Measurements from ENCODE around the gene PHLDB2. TPM values are rescaled to one million over a fixed set of nuclear protein-coding genes. Genes with fewer than 3 reads are reported as not detected.

PHLDB2 gene
- total RNA-seq, 1 experiment from 2014 or later: not detected

- peak; percentile 32 for DNase-seq (ENCODE audit: low spot score)
- in situ Hi-C loops (cut with HindIII; ENCODE audit: low sequenced_read_pairs): no loop called here
Observed at GRCh38 chr3:112003321-112004080, 144.4 kb downstream of the PHLDB2 start.

DNA sequence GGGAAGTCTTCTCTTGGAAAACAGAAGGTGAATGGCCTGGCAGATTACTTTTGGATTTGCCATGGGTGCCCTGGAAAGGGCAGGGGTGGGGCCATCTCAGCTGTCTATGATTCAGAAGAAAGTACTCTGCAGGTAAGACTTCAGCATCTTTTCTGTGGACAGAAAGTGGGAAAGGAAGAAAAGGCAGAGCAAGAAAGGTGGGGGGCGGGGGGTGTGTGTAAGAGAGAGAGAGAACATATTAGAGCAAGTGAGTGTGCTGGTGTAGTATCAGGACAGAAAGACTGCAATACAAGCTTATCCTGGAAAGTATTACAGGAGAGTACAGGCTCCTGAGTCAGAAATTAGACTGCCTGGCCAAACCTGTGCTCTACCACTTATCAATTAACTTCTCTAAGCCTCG lies 145.1 kb downstream of the PHLDB2 start:
- in situ Hi-C loops (cut with HindIII; ENCODE audit: low sequenced_read_pairs): no loop called here
- no peak for DNase-seq (ENCODE audit: low spot score)

DNA sequence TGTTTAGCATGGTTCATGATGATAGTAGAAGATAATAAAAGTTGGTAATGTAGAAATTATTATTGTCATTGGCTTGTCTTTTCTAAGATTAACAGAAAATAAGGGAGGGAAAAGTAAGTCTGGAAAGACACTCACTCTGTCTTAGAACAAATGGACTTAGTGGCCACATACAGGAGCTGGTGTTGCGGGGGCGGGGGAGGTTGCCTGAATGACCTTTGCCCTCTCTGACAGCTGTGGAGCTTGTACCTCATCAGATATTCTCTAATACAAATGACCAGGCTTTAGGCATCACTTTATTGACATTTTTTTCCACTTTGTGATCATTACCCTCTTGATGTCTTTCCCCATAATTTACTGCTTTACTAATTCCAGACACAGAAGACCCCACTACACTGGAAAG lies 145.6 kb downstream of the PHLDB2 start:
- DNase-seq (ENCODE audit: low spot score): no peak
- in situ Hi-C loops (cut with HindIII; ENCODE audit: low sequenced_read_pairs): no loop called here

DNA sequence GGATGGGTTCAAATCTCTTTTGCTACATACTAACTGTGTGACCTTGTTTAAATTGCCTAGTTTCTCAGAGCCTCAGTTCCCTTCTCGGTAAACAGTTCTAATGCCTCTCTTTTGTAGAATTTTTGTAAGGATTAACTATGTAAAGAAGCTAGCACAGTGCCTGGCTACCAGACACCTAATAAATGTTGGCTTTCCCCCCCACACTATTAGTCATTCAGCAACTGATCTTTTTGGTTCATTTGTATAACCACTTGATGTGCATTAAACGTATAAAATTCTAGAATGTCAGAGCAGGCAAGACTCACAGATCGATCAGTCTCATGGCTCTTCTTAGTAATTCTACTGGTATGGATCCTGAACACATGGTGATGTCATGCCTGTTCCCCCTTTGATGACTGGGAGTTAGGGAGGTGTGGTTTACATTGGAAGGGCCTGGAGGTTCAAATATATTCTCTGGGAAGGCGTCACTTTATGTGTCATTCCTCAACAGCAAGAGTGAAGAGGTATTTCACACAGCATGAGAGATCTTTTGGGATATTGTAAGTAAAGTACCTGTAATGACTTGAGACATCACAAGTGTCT lies 146.1 kb downstream of the PHLDB2 start:
- in situ Hi-C loops (cut with HindIII; ENCODE audit: low sequenced_read_pairs): no loop called here
- DNase-seq (ENCODE audit: low spot score): no peak

- in situ Hi-C loops (cut with HindIII; ENCODE audit: low sequenced_read_pairs): no loop called here
- DNase-seq (ENCODE audit: low spot score): peak; percentile 41
Observed at GRCh38 chr3:112007633-112008032, 148.6 kb downstream of the PHLDB2 start.

DNA sequence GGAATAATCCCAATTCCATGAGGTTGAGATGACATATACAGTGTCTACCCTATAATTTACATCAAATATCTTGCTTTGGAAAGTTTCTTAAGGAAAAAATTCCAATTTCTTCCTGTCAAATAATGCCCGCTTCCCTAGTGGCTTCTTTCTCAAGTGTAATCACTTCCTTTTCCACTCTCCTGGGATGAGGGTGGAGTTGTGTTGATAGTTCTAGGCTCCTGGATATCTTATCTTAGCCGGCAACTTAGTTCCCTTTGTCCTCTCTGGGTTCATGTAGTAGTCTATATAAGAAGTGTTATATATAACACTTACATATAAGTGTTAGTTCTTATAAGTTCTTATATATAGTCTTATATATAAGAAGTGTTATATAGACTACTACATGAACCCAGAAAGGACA lies 150.6 kb downstream of the PHLDB2 start:
- in situ Hi-C loops (cut with HindIII; ENCODE audit: low sequenced_read_pairs): no loop called here

DNA sequence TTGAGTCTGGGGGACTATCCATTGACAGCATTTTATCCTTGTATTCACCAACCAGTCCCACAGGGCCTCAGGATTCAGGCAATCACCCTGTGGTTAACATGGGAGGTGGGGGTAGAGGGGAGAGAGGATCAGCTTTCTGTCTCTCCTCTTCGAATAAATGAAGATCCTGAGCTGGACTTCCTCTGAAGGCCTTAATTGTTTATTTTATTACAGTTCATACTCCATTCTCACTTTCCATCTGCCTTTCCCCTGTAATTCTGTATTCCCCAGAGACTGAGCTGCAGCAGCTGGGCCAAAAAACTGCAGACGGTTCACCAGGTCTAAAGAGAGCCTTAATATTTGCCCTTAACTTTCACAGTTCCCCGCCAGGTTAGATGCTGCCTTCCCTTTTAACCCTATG lies 151.6 kb downstream of the PHLDB2 start:
- in situ Hi-C loops (cut with HindIII; ENCODE audit: low sequenced_read_pairs): no loop called here
- DNase-seq (ENCODE audit: low spot score): no peak

More for the DNA sequence above, 150.6 kb downstream of the PHLDB2 start:
- no peak for DNase-seq (ENCODE audit: low spot score)

- no peak for DNase-seq (ENCODE audit: low spot score)
- in situ Hi-C loops (cut with HindIII; ENCODE audit: low sequenced_read_pairs): no loop called here
Observed at GRCh38 chr3:112011376-112011940, 152.4 kb downstream of the PHLDB2 start.

GRCh38 chr3:112012205-112012992 lies 153.3 kb downstream of the PHLDB2 start:
- in situ Hi-C loops (cut with HindIII; ENCODE audit: low sequenced_read_pairs): no loop called here
- no peak for DNase-seq (ENCODE audit: low spot score)

- in situ Hi-C loops (cut with HindIII; ENCODE audit: low sequenced_read_pairs): no loop called here
- peak; percentile 90 for DNase-seq (ENCODE audit: low spot score)
Observed at GRCh38 chr3:112013058-112013783, 154.2 kb downstream of the PHLDB2 start.

DNA sequence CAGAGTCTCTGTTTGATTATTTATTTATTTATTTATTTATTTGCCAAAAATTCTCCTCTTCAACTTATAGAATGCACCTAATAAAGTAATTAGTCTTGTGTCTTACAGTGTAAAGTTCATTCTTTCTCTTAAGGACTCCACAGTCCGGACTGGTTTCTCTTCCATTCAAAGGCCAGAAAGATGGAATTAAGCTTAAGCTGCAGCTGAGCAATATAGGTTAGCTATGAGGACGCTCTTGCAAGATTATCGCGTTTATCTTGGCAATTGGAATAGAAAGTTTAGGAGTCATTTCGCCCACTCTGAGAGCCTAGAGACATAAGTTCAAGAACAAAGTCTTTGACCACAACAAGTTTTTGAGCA lies 154.7 kb downstream of the PHLDB2 start:
- no peak for DNase-seq (ENCODE audit: low spot score)

DNA sequence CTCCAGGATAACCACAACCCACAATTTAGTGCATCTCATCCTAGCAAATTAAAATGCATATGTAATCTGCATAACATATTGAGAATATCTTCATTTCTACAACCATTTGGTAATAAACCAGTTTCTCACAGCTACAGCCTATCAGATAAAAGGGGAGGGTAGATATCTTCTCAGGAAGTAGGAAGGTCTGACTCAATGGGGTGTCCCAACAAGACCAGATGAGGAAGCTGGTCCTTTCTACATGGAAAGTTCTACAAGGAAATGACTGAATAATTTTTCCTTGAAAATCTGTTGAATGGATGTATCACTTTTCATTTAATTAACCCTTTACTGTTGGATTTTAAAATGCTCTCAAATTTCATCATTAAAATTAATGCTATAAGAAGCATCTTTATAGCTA lies 158.0 kb downstream of the PHLDB2 start:
- DNase-seq (ENCODE audit: low spot score): no peak
- in situ Hi-C loops (cut with HindIII; ENCODE audit: low sequenced_read_pairs): no loop called here

More for the DNA sequence above, 154.7 kb downstream of the PHLDB2 start:
- in situ Hi-C loops (cut with HindIII; ENCODE audit: low sequenced_read_pairs): no loop called here

DNA sequence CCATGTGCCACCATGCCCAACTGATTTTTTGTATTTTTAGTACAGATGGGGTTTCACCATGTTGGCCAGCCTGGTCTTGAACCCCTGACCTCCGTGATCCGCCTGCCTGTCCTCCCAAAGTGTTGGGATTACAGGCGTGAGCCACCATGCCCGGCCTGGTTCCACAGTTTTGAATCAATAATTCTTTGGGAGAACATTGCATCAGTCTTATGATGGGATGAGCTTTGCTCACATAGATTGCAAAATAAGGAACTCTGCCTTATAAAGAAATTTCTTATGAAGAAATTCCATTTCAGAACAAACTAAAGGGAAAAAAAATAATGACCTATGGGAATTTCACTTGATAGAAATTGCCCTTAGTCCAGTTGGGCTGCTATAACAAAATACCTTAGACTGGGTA lies 159.6 kb downstream of the PHLDB2 start:
- DNase-seq (ENCODE audit: low spot score): no peak
- in situ Hi-C loops (cut with HindIII; ENCODE audit: low sequenced_read_pairs): no loop called here

DNA sequence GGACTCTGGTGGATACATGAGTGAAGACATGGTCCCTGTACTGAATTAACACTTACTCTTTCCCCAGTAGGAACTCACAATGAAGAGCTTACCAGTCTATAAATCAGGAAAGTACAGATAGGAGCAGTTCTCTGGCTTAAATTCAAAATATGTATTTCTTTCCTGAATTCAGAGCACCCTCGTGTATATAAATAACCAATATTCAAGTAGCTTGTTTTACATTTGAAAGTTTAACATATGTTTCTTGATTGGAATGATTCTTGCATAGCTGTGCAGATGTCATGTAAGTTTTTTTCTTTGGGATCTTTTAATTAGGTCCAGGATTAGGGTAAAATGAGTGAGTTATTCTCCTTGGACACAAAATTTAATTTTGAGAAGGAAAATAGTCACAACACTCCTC lies 160.7 kb downstream of the PHLDB2 start:
- in situ Hi-C loops (cut with HindIII; ENCODE audit: low sequenced_read_pairs): no loop called here

GRCh38 chr3:112020674-112021085 lies 161.6 kb downstream of the PHLDB2 start:
- in situ Hi-C loops (cut with HindIII; ENCODE audit: low sequenced_read_pairs): no loop called here
- no peak for DNase-seq (ENCODE audit: low spot score)

More for the DNA sequence above, 160.7 kb downstream of the PHLDB2 start:
- DNase-seq (ENCODE audit: low spot score): no peak

Other genes with a start within 250 kb of the PHLDB2 start
- gene PLCXD2, start 184.6 kb upstream of the PHLDB2 start, total RNA-seq (2014; rRNA removed; shearing (Covaris generic)): not detected in 2 replicates
- 26.5 and 39.9 TPM in 2 replicates for gene ABHD10, start 119.8 kb downstream of the PHLDB2 start, total RNA-seq (2014; rRNA removed; shearing (Covaris generic))
- gene TAGLN3, start 139.7 kb downstream of the PHLDB2 start, total RNA-seq (2014; rRNA removed; shearing (Covaris generic)): not detected in 2 replicates
- gene TMPRSS7, start 175.5 kb downstream of the PHLDB2 start, total RNA-seq (2014; rRNA removed; shearing (Covaris generic)): not detected in 2 replicates
- gene C3orf52, start 227.1 kb downstream of the PHLDB2 start, total RNA-seq (2014; rRNA removed; shearing (Covaris generic)): not detected in 2 replicates